Motor neuron (in vitro differentiated cells): ENCODE results near the gene USP17L17. TPM values are rescaled to one million over a fixed set of nuclear protein-coding genes. Genes with fewer than 3 reads are reported as not detected.
"Not testable (repeated sequence)": the region's sequence is repeated elsewhere in the genome, so short reads cannot be mapped to it uniquely, and the experiment has no call there.

ENCODE experiments used
- ATAC-seq, 8 experiments: fragments of 200-7000 bp; cut with Tn5 transposase; replicated peaks in 6 of 8; 2 replicates each; pipeline ENCODE4 v1.8.0; 2021; ENCODE audit warnings: mild to moderate bottlenecking in 8 of 8, moderate library complexity in 8 of 8
- H3K27ac ChIP-seq, 2 donors: fragments of 250-450 bp; sonication (Bioruptor Pico); 2 replicates each; pipeline ENCODE4 v1.9.0; 2021; ENCODE audit warnings: antibody characterized with exemption in 2 of 2, mild to moderate bottlenecking in 2 of 2, moderate library complexity in 1 of 2
- H3K4me1 ChIP-seq, 2 donors: fragments of 250-450 bp; sonication (Bioruptor Pico); replicated peaks in 1 of 2; 2 replicates each; pipeline ENCODE4 v1.6.1; 2021; ENCODE audit warnings: antibody characterized with exemption in 2 of 2, mild to moderate bottlenecking in 2 of 2, moderate library complexity in 1 of 2
- H3K4me3 ChIP-seq, 5 donors: fragments of 250-450 bp; sonication (Bioruptor Pico); 2 replicates each; pipeline ENCODE4 v1.9.0; 2021; ENCODE audit warnings: antibody characterized with exemption in 5 of 5, mild to moderate bottlenecking in 5 of 5, moderate library complexity in 4 of 5
- WGBS, 10 experiments: fragments of 450-650 bp; shearing (Covaris generic); methylation state at CpG; one replicate each; pipeline ENCODE4 v1.0.0; 2022; 5-methylcytosine and 5-hydroxymethylcytosine counted together
- in situ Hi-C, 9 experiments: fragments of 400-800 bp; cut with MboI; loops; one replicate each; pipeline ENCODE4 v1.15.0; 2021; ENCODE audit warnings: low sequenced_read_pairs in 9 of 9, low pct_unique_long_range_greater_than_20kb in 2 of 9; ENCODE audit not compliant: unreplicated experiment in 9 of 9
- total RNA-seq, 8 experiments: library from RNA; unstranded; fragments of 300-600 nt; gene quantifications; 2 replicates each; pipeline versions ENCODE4 v1.2.3 to v1.2.4, GENCODE V29; 2022

Gene USP17L17
- total RNA-seq, 8 experiments from 2014 or later, result not detected

DNA sequence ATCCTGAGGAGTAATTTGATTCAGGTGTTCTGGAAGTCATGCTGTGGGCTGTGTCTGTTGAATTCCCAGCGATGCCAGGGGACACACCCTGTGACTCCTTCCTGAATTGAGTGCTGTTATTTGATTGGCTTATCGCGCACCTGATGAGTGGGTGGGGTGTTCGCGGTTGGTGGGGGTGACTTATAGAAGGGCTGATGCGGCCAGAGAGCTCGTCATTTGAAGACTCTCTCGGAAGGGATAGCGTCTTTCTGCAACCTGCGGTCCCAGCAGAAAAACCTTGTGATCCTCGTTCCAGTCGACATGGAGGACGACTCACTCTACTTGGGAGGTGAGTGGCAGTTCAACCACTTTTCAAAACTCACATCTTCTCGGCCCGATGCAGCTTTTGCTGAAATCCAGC lies 23.6 kb downstream of the USP17L17 start, which contains the start of gene USP17L22:
Gene USP17L22, plus strand, starts transcription at position 301 of the 400 bp plus-strand sequence. Its CDS starts 0 bp downstream, at position 301.
- H3K27ac ChIP-seq, ATAC-seq, H3K4me1 ChIP-seq, H3K4me3 ChIP-seq, in situ Hi-C loops: not testable (repeated sequence)
- no CpG with 5 or more reads among the region's 15 CpGs for WGBS, 10 experiments

DNA sequence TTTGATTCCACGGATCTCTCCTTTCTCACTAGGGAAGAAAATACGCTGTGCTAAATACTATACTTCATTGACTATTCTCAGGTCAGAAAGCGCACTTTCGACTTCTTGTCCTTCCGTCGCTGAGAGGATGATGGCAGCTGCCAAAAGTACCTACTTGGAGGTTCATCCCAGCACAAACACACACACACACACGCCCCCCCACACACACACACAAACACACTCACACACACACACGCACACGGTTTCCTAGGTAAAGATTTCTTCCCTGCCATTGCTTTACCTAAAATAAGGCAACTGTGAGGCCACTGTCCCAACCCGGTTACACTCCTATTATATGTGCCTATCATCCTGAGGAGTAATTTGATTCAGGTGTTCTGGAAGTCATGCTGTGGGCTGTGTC lies 28.0 kb downstream of the USP17L17 start:
- H3K27ac ChIP-seq, H3K4me3 ChIP-seq, H3K4me1 ChIP-seq, in situ Hi-C loops, ATAC-seq: not testable (repeated sequence)
- WGBS, 10 experiments, result no CpG with 5 or more reads among the region's 10 CpGs

Other genes starting within 250 kb of the USP17L17 start
- not detected for gene FAM90A26, start 73.5 kb upstream of the USP17L17 start, total RNA-seq
- gene USP17L10, start 33.2 kb upstream of the USP17L17 start, total RNA-seq, result not detected
- under 1 TPM in 3 of 8 experiments, not detected in 5; 0.24 to 0.33 (median 0.29) TPM for gene USP17L11, start 28.5 kb upstream of the USP17L17 start, total RNA-seq
- gene USP17L12, start 23.7 kb upstream of the USP17L17 start, total RNA-seq, result not detected
- gene USP17L13, start 19.0 kb upstream of the USP17L17 start, total RNA-seq, result not detected
- gene USP17L15, start 9.5 kb upstream of the USP17L17 start, total RNA-seq, result under 1 TPM in 1 of 8 experiments, not detected in 7; 0.13 TPM
- gene USP17L18, start 4.8 kb downstream of the USP17L17 start, total RNA-seq, result not detected
- gene USP17L19, start 9.5 kb downstream of the USP17L17 start, total RNA-seq, result not detected
- not detected for gene USP17L20, start 14.2 kb downstream of the USP17L17 start, total RNA-seq
- not detected for gene USP17L21, start 19.0 kb downstream of the USP17L17 start, total RNA-seq
- gene USP17L22, start 23.7 kb downstream of the USP17L17 start, total RNA-seq, result under 1 TPM in 1 of 8 experiments, not detected in 7; 0.19 TPM
- gene USP17L24, start 81.3 kb downstream of the USP17L17 start, total RNA-seq, result not detected
- gene USP17L25, start 86.0 kb downstream of the USP17L17 start, total RNA-seq, result not detected
- not detected for gene USP17L26, start 90.8 kb downstream of the USP17L17 start, total RNA-seq
- not detected for gene USP17L5, start 95.5 kb downstream of the USP17L17 start, total RNA-seq
- gene USP17L27, start 100.3 kb downstream of the USP17L17 start, total RNA-seq, result not detected
- not detected for gene USP17L28, start 105.0 kb downstream of the USP17L17 start, total RNA-seq
- not detected for gene USP17L29, start 109.8 kb downstream of the USP17L17 start, total RNA-seq
- gene USP17L30, start 119.2 kb downstream of the USP17L17 start, total RNA-seq, result not detected
- not detected for gene DEFB131A, start 200.5 kb downstream of the USP17L17 start, total RNA-seq